GM10248 (cell line): ENCODE data around the gene RS1.

Experiments
- CTCF ChIA-PET: fragments of 300-600 bp; sonication (Branson Sonifier 250); formaldehyde crosslinking; extraction: SDS; loops from one replicate; lab custom pipeline; 2021; ENCODE audit warnings: antibody characterized with exemption; lab: Yijun Ruan, JAX
- POLR2A ChIA-PET: fragments of 350-650 bp; sonication (Branson Sonifier 250); formaldehyde crosslinking; extraction: SDS; loops from one replicate; lab custom pipeline; 2020; ENCODE audit warnings: antibody characterized with exemption; lab: Yijun Ruan, JAX
- DNase-seq: peaks from one replicate; pipeline ENCODE4 v3.0.0; 2012; ENCODE audit errors: extremely low spot score
- TF ChIP-seq, protein P1 (sequence below): IDR thresholded peaks from 2 replicates; pipeline ENCODE4 v1.5.1; 2012; ENCODE audit warnings: mild to moderate bottlenecking, low read depth; ENCODE audit errors: extremely low read depth, missing control alignments, control extremely low read depth

The RS1 gene

GRCh38 chrX:18701621-18702361 is 29.9 kb upstream of the RS1 start:
- POLR2A ChIA-PET = no interaction called here
- TF ChIP-seq, protein P1, sequence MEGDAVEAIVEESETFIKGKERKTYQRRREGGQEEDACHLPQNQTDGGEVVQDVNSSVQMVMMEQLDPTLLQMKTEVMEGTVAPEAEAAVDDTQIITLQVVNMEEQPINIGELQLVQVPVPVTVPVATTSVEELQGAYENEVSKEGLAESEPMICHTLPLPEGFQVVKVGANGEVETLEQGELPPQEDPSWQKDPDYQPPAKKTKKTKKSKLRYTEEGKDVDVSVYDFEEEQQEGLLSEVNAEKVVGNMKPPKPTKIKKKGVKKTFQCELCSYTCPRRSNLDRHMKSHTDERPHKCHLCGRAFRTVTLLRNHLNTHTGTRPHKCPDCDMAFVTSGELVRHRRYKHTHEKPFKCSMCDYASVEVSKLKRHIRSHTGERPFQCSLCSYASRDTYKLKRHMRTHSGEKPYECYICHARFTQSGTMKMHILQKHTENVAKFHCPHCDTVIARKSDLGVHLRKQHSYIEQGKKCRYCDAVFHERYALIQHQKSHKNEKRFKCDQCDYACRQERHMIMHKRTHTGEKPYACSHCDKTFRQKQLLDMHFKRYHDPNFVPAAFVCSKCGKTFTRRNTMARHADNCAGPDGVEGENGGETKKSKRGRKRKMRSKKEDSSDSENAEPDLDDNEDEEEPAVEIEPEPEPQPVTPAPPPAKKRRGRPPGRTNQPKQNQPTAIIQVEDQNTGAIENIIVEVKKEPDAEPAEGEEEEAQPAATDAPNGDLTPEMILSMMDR = no peak
- CTCF ChIA-PET = no interaction called here
- no peak for DNase-seq

DNA sequence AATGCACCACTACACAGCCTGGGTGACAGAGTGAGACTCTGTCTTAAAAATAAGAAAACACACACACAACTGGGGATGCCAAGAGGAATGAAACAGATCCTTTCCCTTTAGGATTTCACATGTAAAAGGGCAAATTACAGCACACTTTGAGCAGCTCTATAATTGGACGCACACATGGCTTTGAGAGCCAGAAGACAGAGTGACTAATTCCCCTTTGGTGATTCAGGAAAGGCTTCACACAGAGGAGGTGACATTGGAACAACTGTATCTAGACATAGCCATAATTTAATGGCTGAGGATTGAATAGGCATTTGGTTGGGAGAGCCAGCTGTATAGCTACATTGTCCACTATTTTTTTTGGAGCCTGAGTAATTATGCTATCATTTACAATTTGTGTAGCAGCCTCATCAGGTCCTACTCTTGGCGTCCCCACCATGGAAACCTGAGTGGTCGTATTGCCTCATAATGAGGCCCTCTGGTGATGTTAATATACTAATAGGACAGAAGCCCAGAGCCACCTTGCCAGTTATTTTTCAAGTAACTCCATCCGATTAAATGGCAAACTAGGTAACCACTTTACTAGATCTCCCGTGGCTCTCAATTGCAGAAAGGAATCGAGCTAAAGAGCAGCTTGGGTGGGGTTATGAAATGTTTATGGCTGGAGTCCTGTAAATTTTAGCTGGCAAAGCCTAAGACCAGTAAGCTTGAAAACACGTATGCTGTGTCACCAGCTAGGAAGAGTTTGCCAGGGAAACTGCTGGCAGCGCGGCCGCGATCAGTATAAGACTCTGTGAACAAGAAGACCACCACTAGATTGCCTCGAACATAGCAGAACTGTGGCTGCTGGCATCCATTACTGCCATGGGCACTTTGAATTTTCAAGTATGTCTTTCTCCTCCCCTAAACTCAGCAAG is 27.1 kb upstream of the RS1 start:
- ChIA-PET POLR2A (no interaction called here), CTCF (interaction anchor here (1.8 kb wide), 1 partner anchor 17 kb away, joined by 4 read pairs; no protein-coding TSS in a partner anchor)
- TF ChIP-seq, protein P1 = no peak
- DNase-seq = no peak

- TF ChIP-seq, protein P1 = no peak
- no peak for DNase-seq
- POLR2A ChIA-PET = no interaction called here
- CTCF ChIA-PET = interaction anchor here (1.3 kb wide), 1 partner anchor 151 kb away, joined by 3 read pairs; no protein-coding TSS in a partner anchor
Measured at GRCh38 chrX:18696653-18697052, 24.7 kb upstream of the RS1 start.

GRCh38 chrX:18692541-18692940 is 20.6 kb upstream of the RS1 start:
- CTCF ChIA-PET = interaction anchor here (0.8 to 1.0 kb wide), 2 partner anchors 15 to 21 kb away, joined by 3 read pairs; partner anchors contain the start of gene PPEF1
- POLR2A ChIA-PET = no interaction called here
- TF ChIP-seq, protein P1 = no peak
- no peak for DNase-seq

GRCh38 chrX:18691431-18691830 is 19.5 kb upstream of the RS1 start:
- TF ChIP-seq, protein P1 = no peak
- POLR2A ChIA-PET = no interaction called here
- CTCF ChIA-PET = interaction anchor here (1.4 kb wide), 1 partner anchor 57 kb away, joined by 3 read pairs; no protein-coding TSS in a partner anchor
- no peak for DNase-seq

DNA sequence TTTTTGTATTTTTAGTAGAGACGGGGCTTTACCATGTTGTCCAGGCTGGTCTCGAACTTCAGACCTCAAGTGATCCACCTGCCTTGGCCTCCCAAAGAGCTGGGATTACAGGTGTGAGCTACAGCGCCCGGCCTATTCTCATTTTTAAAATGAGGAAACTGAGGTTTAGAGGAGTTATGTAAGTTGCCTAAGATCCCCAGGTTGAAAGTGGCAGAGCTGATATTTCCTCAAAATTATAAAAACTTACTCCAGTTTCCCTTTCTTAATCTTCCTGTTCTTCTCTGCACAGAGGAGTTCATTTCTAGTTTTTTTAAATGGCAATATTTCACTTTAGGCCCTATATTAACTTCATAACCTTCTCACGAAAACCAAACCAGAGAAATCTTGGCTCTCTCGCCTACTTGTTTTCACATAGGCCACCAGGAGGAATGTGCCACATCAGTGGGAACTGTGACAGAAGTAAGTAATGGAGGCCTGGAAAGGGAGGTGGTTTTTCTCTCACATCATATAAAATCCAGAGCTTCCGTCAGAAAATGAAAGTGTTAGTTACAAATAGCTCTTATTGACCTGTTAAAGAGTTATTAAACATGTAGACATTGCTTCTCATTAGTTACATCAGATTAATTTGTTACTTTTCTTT is 16.1 kb upstream of the RS1 start:
- POLR2A ChIA-PET = no interaction called here
- TF ChIP-seq, protein P1 = no peak
- CTCF ChIA-PET = interaction anchor here (0.9 kb wide), 1 partner anchor 13 kb away, joined by 4 read pairs; no protein-coding TSS in a partner anchor
- no peak for DNase-seq
